Suprapubic skin (tissue), 4 donors: ENCODE measurements around the gene OTOG. TPM values are rescaled to one million over a fixed set of nuclear protein-coding genes. Genes with fewer than 3 reads are reported as not detected.

Experiments used
- DNase-seq, 2 donors: peaks; one replicate each; pipeline ENCODE4 v3.0.0-alpha.2; 2019; ENCODE audit warnings: low spot score in 2 of 2
- H3K27ac ChIP-seq: fragments of 200-600 bp; sonication (generic); one replicate; pipeline ENCODE4 v1.5.1; 2019
- H3K27me3 ChIP-seq: fragments of 200-600 bp; sonication (generic); one replicate; pipeline ENCODE4 v1.5.1; 2019
- H3K36me3 ChIP-seq: fragments of 200-600 bp; sonication (generic); one replicate; pipeline ENCODE4 v1.5.1; 2019
- H3K4me1 ChIP-seq: fragments of 200-600 bp; sonication (generic); one replicate; pipeline ENCODE4 v1.5.1; 2019
- H3K4me3 ChIP-seq: fragments of 200-600 bp; sonication (generic); one replicate; pipeline ENCODE4 v1.5.1; 2019; ENCODE audit warnings: mild to moderate bottlenecking
- H3K9me3 ChIP-seq: fragments of 200-600 bp; sonication (generic); one replicate; pipeline ENCODE4 v1.5.1; 2019
- CTCF ChIP-seq, 2 donors: fragments of 200-600 bp in 1 of 2; fragments of 450-650 bp in 1 of 2; sonication (generic) in 1 of 2; IDR thresholded peaks; one replicate each; pipeline ENCODE4 v1.5.1; 2016 to 2019; ENCODE audit warnings: antibody characterized with exemption in 2 of 2, mild to moderate bottlenecking in 1 of 2, moderate library complexity in 1 of 2
- EP300 ChIP-seq: sonication (generic); formaldehyde crosslinking; IDR thresholded peaks from one replicate; pipeline ENCODE4 v1.6.1; 2017; ENCODE audit warnings: antibody characterized with exemption
- POLR2A ChIP-seq, 2 donors: fragments of 450-650 bp; IDR thresholded peaks; one replicate each; pipeline ENCODE4 v1.6.1; 2017; ENCODE audit warnings: antibody characterized with exemption in 2 of 2, mild to moderate bottlenecking in 2 of 2, moderate library complexity in 2 of 2
- POLR2AphosphoS5 ChIP-seq, 3 donors: sonication (generic); formaldehyde crosslinking; IDR thresholded peaks; one replicate each; pipeline ENCODE4 v1.6.1; 2017; ENCODE audit warnings: antibody characterized with exemption in 3 of 3
- WGBS: methylation state at CpG from one replicate; pipeline ENCODE4 v1.1.5; 2018; 5-methylcytosine and 5-hydroxymethylcytosine counted together
- total RNA-seq, 4 donors: library from RNA; depleted of rRNA; stranded (reverse); fragments of >200 nt; gene quantifications; one replicate each; pipeline ENCODE4 v1.1.0, GENCODE V29; 2016

OTOG gene
- total RNA-seq, 4 donors from 2014 or later = not detected

- H3K4me1 ChIP-seq = no peaks in the 10 kb centered on the region
- no peaks in the 10 kb centered on the region for H3K27me3 ChIP-seq
- TF ChIP-seq CTCF (IDR thresholded peaks at IDR 0.05) (no peak), POLR2A (IDR thresholded peaks at IDR 0.05) (no peak), EP300 (no peak), POLR2AphosphoS5 (IDR thresholded peaks at IDR 0.05) (no peak)
- 80% methylated on average over 2 of the region's 4 CpGs for WGBS
- no peak for DNase-seq
- no peak overlapping the region for H3K27ac ChIP-seq
- no peaks in the 10 kb centered on the region for H3K9me3 ChIP-seq
- H3K36me3 ChIP-seq = no peaks in the 10 kb centered on the region
- H3K4me3 ChIP-seq = no peak overlapping the region
These were observed 44.4 kb upstream of the OTOG start for GRCh38 chr11:17502630-17503029.

- WGBS = 24% methylated on average over 6 of the region's 9 CpGs
- TF ChIP-seq CTCF (IDR thresholded peaks at IDR 0.05) (peak; percentile 72 to 92), EP300 (no peak), POLR2A (IDR thresholded peaks at IDR 0.05) (no peak), POLR2AphosphoS5 (IDR thresholded peaks at IDR 0.05) (no peak)
- Histone ChIP-seq H3K4me1 (no peaks in the 10 kb centered on the region), H3K9me3 (no peaks in the 10 kb centered on the region), H3K4me3 (no peak overlapping the region), H3K27me3 (peaks cover 4% of the 10 kb centered on the region), H3K27ac (no peak overlapping the region), H3K36me3 (no peaks in the 10 kb centered on the region)
- DNase-seq = no peak
These were observed 42.5 kb upstream of the OTOG start for GRCh38 chr11:17504330-17505107.

- Histone ChIP-seq H3K4me1 (no peaks in the 10 kb centered on the region), H3K27ac (no peak overlapping the region), H3K27me3 (peaks cover 9% of the 10 kb centered on the region), H3K9me3 (no peaks in the 10 kb centered on the region), H3K4me3 (no peak overlapping the region), H3K36me3 (no peaks in the 10 kb centered on the region)
- WGBS = 61% methylated on average over 4 of the region's 4 CpGs
- TF ChIP-seq CTCF (IDR thresholded peaks at IDR 0.05) = no peak
- TF ChIP-seq EP300 = no peak
- no peak for TF ChIP-seq POLR2AphosphoS5 (IDR thresholded peaks at IDR 0.05)
- no peak for TF ChIP-seq POLR2A (IDR thresholded peaks at IDR 0.05)
- no peak for DNase-seq
These were observed 41.9 kb upstream of the OTOG start for GRCh38 chr11:17505146-17505545.

GRCh38 chr11:17506314-17506713, 40.7 kb upstream of the OTOG start:
- WGBS = 91% methylated on average over 6 of the region's 6 CpGs
- no peaks in the 10 kb centered on the region for H3K36me3 ChIP-seq
- no peak overlapping the region for H3K4me3 ChIP-seq
- no peaks in the 10 kb centered on the region for H3K9me3 ChIP-seq
- H3K27ac ChIP-seq = no peak overlapping the region
- no peaks in the 10 kb centered on the region for H3K4me1 ChIP-seq
- peaks cover 9% of the 10 kb centered on the region for H3K27me3 ChIP-seq
- no peak for DNase-seq
- TF ChIP-seq POLR2A (IDR thresholded peaks at IDR 0.05) (no peak), POLR2AphosphoS5 (IDR thresholded peaks at IDR 0.05) (no peak), CTCF (IDR thresholded peaks at IDR 0.05) (no peak), EP300 (no peak)

- DNase-seq = no peak
- WGBS = 78% methylated on average over 2 of the region's 3 CpGs
- TF ChIP-seq POLR2AphosphoS5 (IDR thresholded peaks at IDR 0.05) = no peak
- TF ChIP-seq CTCF (IDR thresholded peaks at IDR 0.05) = no peak
- TF ChIP-seq POLR2A (IDR thresholded peaks at IDR 0.05) = no peak
- no peak for TF ChIP-seq EP300
These were observed 40.1 kb upstream of the OTOG start for GRCh38 chr11:17506942-17507341.

More at GRCh38 chr11:17506942-17507341, 40.1 kb upstream of the OTOG start:
- Histone ChIP-seq H3K27me3 (peaks cover 9% of the 10 kb centered on the region), H3K4me3 (no peak overlapping the region), H3K27ac (no peak overlapping the region), H3K4me1 (no peaks in the 10 kb centered on the region), H3K9me3 (no peaks in the 10 kb centered on the region), H3K36me3 (no peaks in the 10 kb centered on the region)
